Pons (tissue), 1 donor: ENCODE results near the gene MS4A5.
"Not testable (repeated sequence)": the region's sequence is repeated elsewhere in the genome, so short reads cannot be mapped to it uniquely, and the experiment has no call there.

ENCODE experiments used
- DNase-seq: peaks from one replicate; pipeline ENCODE4 v3.0.0-alpha.2; 2016; ENCODE audit warnings: low spot score

The MS4A5 gene

GRCh38 chr11:60429272-60429671 is at the start of gene MS4A5:
TSS of gene MS4A5 (plus strand) at chr11:60429572. CDS start at chr11:60429675, 103 bp downstream.
- no peak for DNase-seq

GRCh38 chr11:60389279-60389910 is 40.0 kb upstream of the MS4A5 start:
- peak; percentile 52 for DNase-seq

- DNase-seq, result no peak
Measured at GRCh38 chr11:60390419-60390818, 39.0 kb upstream of the MS4A5 start.

GRCh38 chr11:60392361-60392760 is 37.0 kb upstream of the MS4A5 start:
- no peak for DNase-seq

GRCh38 chr11:60393016-60393415 is 36.4 kb upstream of the MS4A5 start:
- DNase-seq, result no peak

- DNase-seq, result no peak
Measured at GRCh38 chr11:60394666-60395380, 34.5 kb upstream of the MS4A5 start.

GRCh38 chr11:60396382-60396781 is 33.0 kb upstream of the MS4A5 start, which contains the start of gene MS4A14:
TSS of gene MS4A14 (plus strand) at chr11:60396459. CDS start at chr11:60396579, 120 bp downstream.
- no peak for DNase-seq

- peak; percentile 43 for DNase-seq
Measured at GRCh38 chr11:60396799-60397198, 32.6 kb upstream of the MS4A5 start.

- DNase-seq, result no peak
Measured at GRCh38 chr11:60420015-60420414, 9.4 kb upstream of the MS4A5 start.

- no peak for DNase-seq
Measured at GRCh38 chr11:60422609-60423008, 6.8 kb upstream of the MS4A5 start.

- no peak for DNase-seq
Measured at GRCh38 chr11:60428517-60428916, 855 bp upstream of the MS4A5 start.

- DNase-seq, result no peak
Measured at GRCh38 chr11:60431251-60431650, 1.9 kb downstream of the MS4A5 start.

GRCh38 chr11:60433401-60433800 is 4.0 kb downstream of the MS4A5 start:
- no peak for DNase-seq

- no peak for DNase-seq
Measured at GRCh38 chr11:60447070-60447469, 17.7 kb downstream of the MS4A5 start.

- no peak for DNase-seq
Measured at GRCh38 chr11:60447846-60448245, 18.5 kb downstream of the MS4A5 start.

GRCh38 chr11:60451185-60451584 is 21.8 kb downstream of the MS4A5 start:
- not testable (repeated sequence) for DNase-seq

GRCh38 chr11:60454212-60454611 is 24.8 kb downstream of the MS4A5 start:
- DNase-seq, result no peak

GRCh38 chr11:60455531-60456042 is 26.2 kb downstream of the MS4A5 start, which contains the start of gene MS4A1:
TSS of gene MS4A1 (plus strand) at chr11:60455847. CDS start at chr11:60462375, 6,528 bp downstream.
- no peak for DNase-seq

GRCh38 chr11:60457576-60457975 is 28.2 kb downstream of the MS4A5 start:
- DNase-seq, result no peak

GRCh38 chr11:60459345-60459744 is 30.0 kb downstream of the MS4A5 start:
- DNase-seq, result no peak

- no peak for DNase-seq
Measured at GRCh38 chr11:60468829-60469228, 39.5 kb downstream of the MS4A5 start.

- no peak for DNase-seq
Measured at GRCh38 chr11:60469723-60470122, 40.4 kb downstream of the MS4A5 start.

- peak; percentile 22 for DNase-seq
Measured at GRCh38 chr11:60477035-60477445, 47.7 kb downstream of the MS4A5 start.
